ENCODE measurements around the gene TMEM43. TPM values are rescaled to one million over a fixed set of nuclear protein-coding genes. Genes with fewer than 3 reads are reported as not detected.
A peak's percentile ranks its signal among the peaks of the same experiment; 100 is the strongest.

TMEM43 gene
- total RNA-seq, 2 donors from 2014 or later = 17.5 to 37.1 TPM

- Mint-ChIP-seq H3K9me3 (no peaks in the 10 kb centered on the region), H3K27ac (peak overlapping the region in 1 of 2 donors; percentile 9), H3K36me3 (peaks cover 29 to 40% of the 10 kb centered on the region in 2 donors)
- ATAC-seq = no peak
- DNase-seq (ENCODE audit: low spot score in 2 of 2) = no peak
Observed at GRCh38 chr3:14129296-14129695, 4.4 kb downstream of the TMEM43 start.

GRCh38 chr3:14130230-14130629 lies 5.4 kb downstream of the TMEM43 start:
- ATAC-seq (no peak), DNase-seq (ENCODE audit: low spot score in 2 of 2) (no peak)
- Mint-ChIP-seq H3K9me3 (no peaks in the 10 kb centered on the region), H3K36me3 (peaks cover 28 to 40% of the 10 kb centered on the region in 2 donors), H3K27ac (peak overlapping the region in 1 of 2 donors; percentile 83)

GRCh38 chr3:14130707-14131106 lies 5.9 kb downstream of the TMEM43 start:
- ATAC-seq (no peak), DNase-seq (ENCODE audit: low spot score in 2 of 2) (no peak)
- Mint-ChIP-seq H3K36me3 (peaks cover 23 to 36% of the 10 kb centered on the region in 2 donors), H3K9me3 (no peaks in the 10 kb centered on the region), H3K27ac (no peak overlapping the region)

- Mint-ChIP-seq H3K9me3 (no peaks in the 10 kb centered on the region), H3K36me3 (peaks cover 21 to 37% of the 10 kb centered on the region in 2 donors), H3K27ac (peak overlapping the region in 1 of 2 donors; percentile 6)
- DNase-seq (ENCODE audit: low spot score in 2 of 2) = no peak
- ATAC-seq = no peak
Observed at GRCh38 chr3:14131134-14131533, 6.3 kb downstream of the TMEM43 start.

- Mint-ChIP-seq H3K27ac (peak overlapping the region in 1 of 2 donors; percentile 3), H3K9me3 (no peaks in the 10 kb centered on the region), H3K36me3 (peaks cover 21 to 38% of the 10 kb centered on the region in 2 donors)
- ATAC-seq (no peak), DNase-seq (ENCODE audit: low spot score in 2 of 2) (no peak)
Observed at GRCh38 chr3:14132120-14132519, 7.3 kb downstream of the TMEM43 start.

GRCh38 chr3:14132689-14133088 lies 7.8 kb downstream of the TMEM43 start:
- Mint-ChIP-seq H3K36me3 (peaks cover 21 to 33% of the 10 kb centered on the region in 2 donors), H3K27ac (peak overlapping the region; percentile 3 to 88), H3K9me3 (no peaks in the 10 kb centered on the region)
- DNase-seq (ENCODE audit: low spot score in 2 of 2) = no peak
- no peak for ATAC-seq

- Mint-ChIP-seq H3K9me3 (no peaks in the 10 kb centered on the region), H3K27ac (peak overlapping the region; percentile 3 to 88), H3K36me3 (peaks cover 19 to 27% of the 10 kb centered on the region in 2 donors)
- no peak for ATAC-seq
- no peak for DNase-seq (ENCODE audit: low spot score in 2 of 2)
Observed at GRCh38 chr3:14133188-14133800, 8.4 kb downstream of the TMEM43 start.

- DNase-seq (ENCODE audit: low spot score in 2 of 2) (no peak), ATAC-seq (no peak)
- Mint-ChIP-seq H3K27ac (peak overlapping the region in 1 of 2 donors; percentile 50), H3K36me3 (peaks cover 13 to 21% of the 10 kb centered on the region in 2 donors), H3K9me3 (no peaks in the 10 kb centered on the region)
Observed at GRCh38 chr3:14133876-14134275, 9.0 kb downstream of the TMEM43 start.

GRCh38 chr3:14134291-14134690 lies 9.4 kb downstream of the TMEM43 start:
- peaks cover 11 to 17% of the 10 kb centered on the region in 2 donors for H3K36me3 Mint-ChIP-seq
- no peaks in the 10 kb centered on the region for H3K9me3 Mint-ChIP-seq
- H3K27ac Mint-ChIP-seq = peak overlapping the region in 1 of 2 donors; percentile 50
- ATAC-seq = no peak
- DNase-seq (ENCODE audit: low spot score in 2 of 2) = no peak

- ATAC-seq (no peak), DNase-seq (ENCODE audit: low spot score in 2 of 2) (no peak)
- Mint-ChIP-seq H3K27ac (no peak overlapping the region), H3K36me3 (peaks cover 11 to 14% of the 10 kb centered on the region in 2 donors), H3K9me3 (no peaks in the 10 kb centered on the region)
Observed at GRCh38 chr3:14135581-14135980, 10.7 kb downstream of the TMEM43 start.

GRCh38 chr3:14137004-14137403 lies 12.2 kb downstream of the TMEM43 start:
- Mint-ChIP-seq H3K27ac (no peak overlapping the region), H3K9me3 (no peaks in the 10 kb centered on the region), H3K36me3 (peaks cover 11 to 20% of the 10 kb centered on the region in 2 donors)
- ATAC-seq = no peak
- no peak for DNase-seq (ENCODE audit: low spot score in 2 of 2)

- ATAC-seq = no peak
- DNase-seq (ENCODE audit: low spot score in 2 of 2) = no peak
- Mint-ChIP-seq H3K27ac (peak overlapping the region in 1 of 2 donors; percentile 61), H3K36me3 (peaks cover 13 to 25% of the 10 kb centered on the region in 2 donors), H3K9me3 (no peaks in the 10 kb centered on the region)
Observed at GRCh38 chr3:14137445-14137844, 12.6 kb downstream of the TMEM43 start.

GRCh38 chr3:14138109-14138877 lies 13.4 kb downstream of the TMEM43 start:
- Mint-ChIP-seq H3K9me3 (no peaks in the 10 kb centered on the region), H3K27ac (peak overlapping the region; percentile 61 to 86), H3K36me3 (peaks cover 7 to 22% of the 10 kb centered on the region in 2 donors)
- no peak for ATAC-seq
- DNase-seq (ENCODE audit: low spot score in 2 of 2) = no peak

- H3K36me3 Mint-ChIP-seq = peaks cover 7 to 20% of the 10 kb centered on the region in 2 donors
Observed at GRCh38 chr3:14138878-14139655, 14.2 kb downstream of the TMEM43 start.

GRCh38 chr3:14139771-14140170 lies 14.9 kb downstream of the TMEM43 start:
- peak overlapping the region; percentile 13 to 24 for H3K27ac Mint-ChIP-seq
- peaks cover 7 to 20% of the 10 kb centered on the region in 2 donors for H3K36me3 Mint-ChIP-seq
- no peaks in the 10 kb centered on the region for H3K9me3 Mint-ChIP-seq
- ATAC-seq = no peak
- DNase-seq (ENCODE audit: low spot score in 2 of 2) = no peak

More at GRCh38 chr3:14138878-14139655, 14.2 kb downstream of the TMEM43 start:
- peak overlapping the region; percentile 61 to 86 for H3K27ac Mint-ChIP-seq
- no peaks in the 10 kb centered on the region for H3K9me3 Mint-ChIP-seq
- ATAC-seq (no peak), DNase-seq (ENCODE audit: low spot score in 2 of 2) (no peak)

GRCh38 chr3:14140668-14141067 lies 15.8 kb downstream of the TMEM43 start:
- Mint-ChIP-seq H3K27ac (peak overlapping the region in 1 of 2 donors; percentile 60), H3K9me3 (no peaks in the 10 kb centered on the region), H3K36me3 (peaks cover 7 to 23% of the 10 kb centered on the region in 2 donors)
- DNase-seq (ENCODE audit: low spot score in 2 of 2) = no peak
- ATAC-seq = no peak

- ATAC-seq (no peak), DNase-seq (ENCODE audit: low spot score in 2 of 2) (no peak)
- Mint-ChIP-seq H3K27ac (peak overlapping the region in 1 of 2 donors; percentile 71), H3K36me3 (peaks cover 7 to 18% of the 10 kb centered on the region in 2 donors), H3K9me3 (no peaks in the 10 kb centered on the region)
Observed at GRCh38 chr3:14141144-14141543, 16.3 kb downstream of the TMEM43 start.

All from activated naive CD4-positive, alpha-beta T cell treated with anti-CD3 and anti-CD28 coated beads, Interleukin-2, amount 50 U/mL, for 72 hours (primary cell).